ENCODE results near the gene OR4B1. TPM values are rescaled to one million over a fixed set of nuclear protein-coding genes. Genes with fewer than 3 reads are reported as not detected.

Gene OR4B1
- total RNA-seq, 1 experiment from 2014 or later, result not detected

GRCh38 chr11:48244804-48245203 is 28.2 kb downstream of the OR4B1 start, which contains the start of gene OR4X2:
Gene OR4X2 (plus strand): TSS chr11:48245104. CDS start chr11:48245104, 0 bp downstream.
- H3K9me3 ChIP-seq (ENCODE audit: low read depth, low read length, poor library complexity, severe bottlenecking), result peaks cover 12% of the 10 kb centered on the region
- no peak within 1 kb of the TSS for H3K27ac ChIP-seq (ENCODE audit: low read depth, low read length, poor library complexity, severe bottlenecking)
- TF ChIP-seq EZH2 (IDR thresholded peaks at IDR 0.05; ENCODE audit: borderline replicate concordance, low read depth, low read length, poor library complexity, severe bottlenecking) (no peak), CTCF (conservative IDR thresholded peaks at IDR 0.05; ENCODE audit: low read depth, low read length) (no peak)
- no TSS peak for BruUV-seq (replicated peaks)
- intact Hi-C loops (cut with micrococcal nuclease; ENCODE audit: unreplicated experiment), result loop anchor here (10.0 kb wide), 1 partner anchor 60 kb away; the partner anchor contains the start of gene OR4S1
- no peaks in the 10 kb centered on the region for H3K4me1 ChIP-seq (ENCODE audit: insufficient read depth, low read length, poor library complexity, severe bottlenecking)
- CTCF ChIA-PET, result no interaction called here
- no peaks in the 10 kb centered on the region for H3K36me3 ChIP-seq (ENCODE audit: insufficient read depth, low read length, poor library complexity, severe bottlenecking)
- H3K4me3 ChIP-seq (ENCODE audit: low read depth, low read length, poor library complexity, severe bottlenecking), result no peak within 1 kb of the TSS
- no peaks in the 10 kb centered on the region for H3K27me3 ChIP-seq (replicated peaks; ENCODE audit: insufficient read depth, low read depth, low read length, poor library complexity)
- no peak for DNase-seq (ENCODE audit: low spot score)
- POLR2A ChIA-PET (ENCODE audit: low non-redundant PET), result no interaction called here

GRCh38 chr11:48248902-48249301 is 32.3 kb downstream of the OR4B1 start:
- POLR2A ChIA-PET (ENCODE audit: low non-redundant PET), result no interaction called here
- Histone ChIP-seq H3K36me3 (ENCODE audit: insufficient read depth, low read length, poor library complexity, severe bottlenecking) (no peaks in the 10 kb centered on the region), H3K4me3 (ENCODE audit: low read depth, low read length, poor library complexity, severe bottlenecking) (no peak overlapping the region), H3K27ac (ENCODE audit: low read depth, low read length, poor library complexity, severe bottlenecking) (no peak overlapping the region), H3K27me3 (replicated peaks; ENCODE audit: insufficient read depth, low read depth, low read length, poor library complexity) (no peaks in the 10 kb centered on the region), H3K9me3 (ENCODE audit: low read depth, low read length, poor library complexity, severe bottlenecking) (peaks cover 12% of the 10 kb centered on the region), H3K4me1 (ENCODE audit: insufficient read depth, low read length, poor library complexity, severe bottlenecking) (no peaks in the 10 kb centered on the region)
- no peak for TF ChIP-seq CTCF (conservative IDR thresholded peaks at IDR 0.05; ENCODE audit: low read depth, low read length)
- no peak for TF ChIP-seq EZH2 (IDR thresholded peaks at IDR 0.05; ENCODE audit: borderline replicate concordance, low read depth, low read length, poor library complexity, severe bottlenecking)
- no peak for DNase-seq (ENCODE audit: low spot score)
- CTCF ChIA-PET, result no interaction called here
- intact Hi-C loops (cut with micrococcal nuclease; ENCODE audit: unreplicated experiment), result loop anchor here (10.0 kb wide), 1 partner anchor 56 kb away; the partner anchor contains the start of gene OR4S1
- no TSS peak for BruUV-seq (replicated peaks)

GRCh38 chr11:48261600-48261999 is 45.0 kb downstream of the OR4B1 start:
- Histone ChIP-seq H3K27me3 (replicated peaks; ENCODE audit: insufficient read depth, low read depth, low read length, poor library complexity) (no peaks in the 10 kb centered on the region), H3K36me3 (ENCODE audit: insufficient read depth, low read length, poor library complexity, severe bottlenecking) (no peaks in the 10 kb centered on the region), H3K9me3 (ENCODE audit: low read depth, low read length, poor library complexity, severe bottlenecking) (no peaks in the 10 kb centered on the region), H3K27ac (ENCODE audit: low read depth, low read length, poor library complexity, severe bottlenecking) (no peak overlapping the region), H3K4me1 (ENCODE audit: insufficient read depth, low read length, poor library complexity, severe bottlenecking) (no peaks in the 10 kb centered on the region), H3K4me3 (ENCODE audit: low read depth, low read length, poor library complexity, severe bottlenecking) (no peak overlapping the region)
- BruUV-seq (replicated peaks), result no TSS peak
- no peak for DNase-seq (ENCODE audit: low spot score)
- ChIA-PET POLR2A (ENCODE audit: low non-redundant PET) (no interaction called here), CTCF (no interaction called here)
- intact Hi-C loops (cut with micrococcal nuclease; ENCODE audit: unreplicated experiment), result no loop called here
- TF ChIP-seq CTCF (conservative IDR thresholded peaks at IDR 0.05; ENCODE audit: low read depth, low read length), result no peak
